Spinal cord (tissue), 10 donors: ENCODE measurements around the gene PHOSPHO2. TPM values are rescaled to one million over a fixed set of nuclear protein-coding genes. Genes with fewer than 3 reads are reported as not detected.
A peak's percentile ranks its signal among the peaks of the same experiment; 100 is the strongest.
"Not testable (repeated sequence)": the region's sequence is repeated elsewhere in the genome, so short reads cannot be mapped to it uniquely, and the experiment has no call there.

Experiments
- DNase-seq, 6 donors: peaks; one replicate each; pipeline versions ENCODE4 v3.0.0 to v3.0.0-alpha.2; 2013 to 2015; ENCODE audit warnings: low spot score in 6 of 6, low read depth in 4 of 6
- H3K27ac ChIP-seq: one replicate; pipeline ENCODE4 v1.5.1; 2013; ENCODE audit warnings: low read depth, low read length, control low read depth
- H3K27me3 ChIP-seq: one replicate; pipeline ENCODE4 v1.6.1; 2013; ENCODE audit warnings: low read length; ENCODE audit not compliant: control insufficient read depth, insufficient read depth
- H3K36me3 ChIP-seq: one replicate; pipeline ENCODE4 v1.6.1; 2013; ENCODE audit warnings: low read length; ENCODE audit not compliant: control insufficient read depth, insufficient read depth
- H3K4me1 ChIP-seq: one replicate; pipeline ENCODE4 v1.6.1; 2013; ENCODE audit warnings: low read length; ENCODE audit not compliant: control insufficient read depth, insufficient read depth
- H3K4me3 ChIP-seq: one replicate; pipeline ENCODE4 v1.5.1; 2013; ENCODE audit warnings: low read depth, low read length, control low read depth
- H3K9me3 ChIP-seq: one replicate; pipeline ENCODE4 v1.6.1; 2013; ENCODE audit warnings: low read length; ENCODE audit not compliant: control insufficient read depth, insufficient read depth
- WGBS: methylation state at CpG from one replicate; pipeline ENCODE4 v1.1.5; 2013; ENCODE audit warnings: missing lambda C conversion rate; ENCODE audit not compliant: insufficient coverage; 5-methylcytosine and 5-hydroxymethylcytosine counted together
- polyA plus RNA-seq, 2 donors: library from polyadenylated mRNA; unstranded; fragments of 120-200 nt; gene quantifications; one replicate each; pipeline ENCODE4 v1.2.1, GENCODE V29; 2013; ENCODE audit not compliant: insufficient read length in 2 of 2
- total RNA-seq, 2 donors: library from RNA; depleted of rRNA in 1 of 2; stranded (reverse); fragments of 120-200 nt in 1 of 2; fragments of >200 nt in 1 of 2; gene quantifications; one replicate each; pipeline versions ENCODE4 v1.2.3 to v1.2.4, GENCODE V29; 2013 to 2014
- donor health status: healthy.

PHOSPHO2 gene
- total and polyA plus RNA-seq, 4 donors: 8.7 to 11.7 (median 10.3) TPM

- Histone ChIP-seq H3K4me1 (no peaks in the 10 kb centered on the region), H3K4me3 (no peak overlapping the region), H3K9me3 (no peaks in the 10 kb centered on the region), H3K27me3 (no peaks in the 10 kb centered on the region), H3K36me3 (peaks cover 3% of the 10 kb centered on the region), H3K27ac (no peak overlapping the region)
- WGBS: 57% methylated on average over 1 of the region's 6 CpGs
- no peak for DNase-seq
These were observed 17.4 kb upstream of the PHOSPHO2 start for GRCh38 chr2:169676850-169677249.

- DNase-seq: no peak
- no peaks in the 10 kb centered on the region for H3K4me1 ChIP-seq
- no peaks in the 10 kb centered on the region for H3K9me3 ChIP-seq
- no peak overlapping the region for H3K4me3 ChIP-seq
- no peaks in the 10 kb centered on the region for H3K27me3 ChIP-seq
- no CpG with 5 or more reads among the region's 3 CpGs for WGBS
- H3K36me3 ChIP-seq: peaks cover 3% of the 10 kb centered on the region
- no peak overlapping the region for H3K27ac ChIP-seq
These were observed 11.2 kb upstream of the PHOSPHO2 start for GRCh38 chr2:169683054-169683424.

- no peaks in the 10 kb centered on the region for H3K27me3 ChIP-seq
- 50% methylated on average over 1 of the region's 3 CpGs for WGBS
- H3K4me3 ChIP-seq: no peak overlapping the region
- no peak for DNase-seq
- H3K4me1 ChIP-seq: no peaks in the 10 kb centered on the region
- peaks cover 2% of the 10 kb centered on the region for H3K9me3 ChIP-seq
- peaks cover 3% of the 10 kb centered on the region for H3K36me3 ChIP-seq
- H3K27ac ChIP-seq: no peak overlapping the region
These were observed 10.7 kb upstream of the PHOSPHO2 start for GRCh38 chr2:169683425-169684134.

DNA sequence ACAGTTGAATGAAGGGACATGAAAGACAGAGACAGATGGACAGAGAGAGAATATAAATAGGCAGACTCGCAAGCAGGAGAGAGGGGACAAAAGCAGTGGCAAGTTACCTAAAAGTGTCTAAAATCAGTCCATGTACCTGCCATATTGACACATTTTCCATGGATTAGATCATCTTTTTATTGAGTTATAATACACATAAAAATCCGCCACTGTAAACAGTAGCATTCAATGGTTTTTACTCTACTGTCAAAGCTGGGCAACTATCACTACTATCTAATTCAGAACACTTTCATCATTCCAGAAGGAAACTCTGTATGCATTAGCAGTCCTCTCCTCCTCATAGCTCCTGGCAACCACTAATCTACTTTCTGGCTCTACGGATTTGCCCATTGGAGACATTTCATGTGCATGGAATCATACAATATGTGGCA, 10.1 kb upstream of the PHOSPHO2 start:
- no peak for DNase-seq
- Histone ChIP-seq H3K9me3 (peaks cover 2% of the 10 kb centered on the region), H3K27me3 (no peaks in the 10 kb centered on the region), H3K4me3 (no peak overlapping the region), H3K36me3 (peaks cover 2% of the 10 kb centered on the region), H3K27ac (no peak overlapping the region), H3K4me1 (no peaks in the 10 kb centered on the region)
- 88% methylated on average over 2 of the region's 3 CpGs for WGBS

GRCh38 chr2:169684712-169685111, 9.6 kb upstream of the PHOSPHO2 start:
- not testable (repeated sequence) for H3K4me1 ChIP-seq, H3K27me3 ChIP-seq, H3K36me3 ChIP-seq, H3K9me3 ChIP-seq, H3K27ac ChIP-seq, DNase-seq, H3K4me3 ChIP-seq
- no CpG with 5 or more reads among the region's 2 CpGs for WGBS

DNA sequence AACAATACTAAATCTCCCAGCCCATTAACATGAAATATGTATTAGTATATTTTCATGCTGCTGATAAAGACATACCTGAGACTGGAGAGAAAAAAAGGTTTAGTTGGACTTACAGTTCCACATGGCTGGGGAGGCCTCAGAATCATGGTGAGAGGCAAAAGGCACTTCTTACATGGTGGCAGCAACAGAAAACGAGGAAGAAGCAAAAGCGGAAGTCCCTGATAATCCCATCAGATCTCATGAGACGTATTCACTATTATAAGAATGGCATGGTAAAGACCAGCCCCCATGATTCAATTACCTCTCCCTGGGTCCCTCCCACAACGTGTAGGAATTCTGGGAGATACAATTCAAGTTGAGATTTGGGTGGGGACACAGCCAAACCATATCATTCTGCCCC, 7.4 kb upstream of the PHOSPHO2 start:
- H3K36me3 ChIP-seq, H3K4me1 ChIP-seq, H3K27ac ChIP-seq, H3K27me3 ChIP-seq, H3K9me3 ChIP-seq, DNase-seq, H3K4me3 ChIP-seq: not testable (repeated sequence)
- 100% methylated on average over 1 of the region's 4 CpGs for WGBS

DNA sequence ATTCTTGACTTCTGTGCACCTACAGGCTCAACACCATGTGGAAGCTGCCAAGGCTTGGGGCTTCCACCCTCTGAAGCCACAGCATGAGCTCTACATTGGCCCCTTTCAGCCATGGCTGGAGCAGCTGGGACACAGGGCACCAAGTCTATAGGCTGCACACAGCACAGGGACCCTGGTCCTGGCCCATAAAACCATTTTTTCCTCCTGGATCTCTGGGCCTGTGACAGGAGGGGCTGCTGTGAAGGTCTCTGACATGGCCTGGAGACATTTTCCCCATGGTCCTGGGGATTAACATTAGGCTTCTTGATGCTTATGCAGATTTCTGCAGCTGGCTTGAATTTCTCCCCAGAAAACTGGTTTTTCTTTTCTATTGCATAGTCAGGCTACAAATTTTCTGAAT, 6.3 kb upstream of the PHOSPHO2 start:
- H3K27me3 ChIP-seq, H3K9me3 ChIP-seq, H3K27ac ChIP-seq, H3K4me1 ChIP-seq, H3K36me3 ChIP-seq, DNase-seq, H3K4me3 ChIP-seq: not testable (repeated sequence)

DNA sequence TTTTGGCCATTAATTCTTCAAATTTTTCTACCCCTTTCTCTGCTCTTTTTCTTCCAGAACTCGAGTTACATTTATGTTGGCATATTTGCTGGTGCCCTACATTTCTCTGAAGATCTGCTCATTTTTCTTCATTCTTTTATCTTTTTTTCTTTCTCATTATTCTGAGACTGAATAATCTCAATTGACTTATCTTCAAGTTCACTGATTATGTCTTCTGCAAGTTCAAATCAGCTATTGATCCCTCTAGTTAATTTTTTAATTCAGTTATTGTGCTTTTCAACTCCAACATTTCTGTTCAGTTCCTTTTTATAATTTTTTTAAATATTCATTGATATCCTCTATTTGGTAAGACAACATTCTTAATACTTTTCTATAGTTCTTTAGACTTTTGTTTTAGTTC, 3.3 kb upstream of the PHOSPHO2 start:
- DNase-seq: no peak
- Histone ChIP-seq H3K4me1 (peaks cover 10% of the 10 kb centered on the region), H3K36me3 (no peaks in the 10 kb centered on the region), H3K27me3 (no peaks in the 10 kb centered on the region), H3K4me3 (no peak overlapping the region), H3K27ac (no peak overlapping the region), H3K9me3 (peaks cover 8% of the 10 kb centered on the region)
- no CpG with 5 or more reads among the region's 1 CpG for WGBS

DNA sequence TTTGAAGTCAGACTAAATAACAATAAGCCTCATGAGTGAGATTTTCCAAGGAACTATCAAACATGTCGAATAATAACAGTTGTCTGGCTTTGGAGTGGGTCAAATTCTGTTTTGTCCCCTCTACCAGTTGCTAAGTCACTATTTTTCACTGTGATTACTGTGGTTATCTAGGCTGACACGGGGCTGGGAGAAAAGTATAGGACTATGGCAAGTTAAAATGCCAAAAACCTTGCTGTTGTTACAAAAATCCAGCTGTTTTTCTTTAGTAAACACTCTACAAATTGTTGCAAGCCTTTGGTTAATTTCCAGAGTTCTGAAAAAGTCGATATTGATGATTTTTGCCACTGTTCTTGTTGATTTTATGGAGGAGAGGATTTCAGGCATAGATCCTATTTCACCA, 1.6 kb upstream of the PHOSPHO2 start:
- no peak for DNase-seq
- Histone ChIP-seq H3K36me3 (no peaks in the 10 kb centered on the region), H3K27me3 (no peaks in the 10 kb centered on the region), H3K27ac (no peak overlapping the region), H3K4me3 (no peak overlapping the region), H3K9me3 (peaks cover 8% of the 10 kb centered on the region), H3K4me1 (peaks cover 10% of the 10 kb centered on the region)
- no CpG with 5 or more reads among the region's 3 CpGs for WGBS

- peak overlapping the region; percentile 91 for H3K27ac ChIP-seq
- no peaks in the 10 kb centered on the region for H3K36me3 ChIP-seq
- peaks cover 8% of the 10 kb centered on the region for H3K9me3 ChIP-seq
- WGBS: no CpG with 5 or more reads among the region's 4 CpGs
- peak in 2 of 6 donors; percentile 18 to 44 for DNase-seq
- H3K27me3 ChIP-seq: no peaks in the 10 kb centered on the region
- peak overlapping the region; percentile 93 for H3K4me3 ChIP-seq
- H3K4me1 ChIP-seq: peaks cover 10% of the 10 kb centered on the region
These were observed 909 bp upstream of the PHOSPHO2 start for GRCh38 chr2:169693360-169693759.
